GM18867 (cell line): ENCODE results near the gene HMG20B.

Experiments used
- ATAC-seq: cut with Tn5 transposase; IDR thresholded peaks from one replicate; pipeline ENCODE4 v1.9.1; 2021; ENCODE audit warnings: mild to moderate bottlenecking, moderate library complexity; ENCODE audit not compliant: unreplicated experiment

The HMG20B gene

GRCh38 chr19:3618144-3618810 lies 45.5 kb downstream of the HMG20B start:
- no peak for ATAC-seq

GRCh38 chr19:3618811-3619630 lies 46.3 kb downstream of the HMG20B start:
- ATAC-seq: no peak

- no peak for ATAC-seq
These were observed 46.9 kb downstream of the HMG20B start for GRCh38 chr19:3619631-3620012.

GRCh38 chr19:3620145-3620816 lies 47.5 kb downstream of the HMG20B start:
- no peak for ATAC-seq

- no peak for ATAC-seq
These were observed 48.2 kb downstream of the HMG20B start for GRCh38 chr19:3620817-3621547.

- no peak for ATAC-seq
These were observed 48.9 kb downstream of the HMG20B start for GRCh38 chr19:3621689-3622088.

- no peak for ATAC-seq
These were observed 49.5 kb downstream of the HMG20B start for GRCh38 chr19:3622224-3622623.

- ATAC-seq: no peak
These were observed 51.0 kb downstream of the HMG20B start for GRCh38 chr19:3623716-3624115.

GRCh38 chr19:3625996-3626472 lies 53.3 kb downstream of the HMG20B start:
- ATAC-seq: peak; percentile 5

GRCh38 chr19:3626473-3627350 lies 54.0 kb downstream of the HMG20B start, which contains the start of gene CACTIN:
Gene CACTIN (minus strand): TSS chr19:3626790. CDS start chr19:3626762, 28 bp downstream.
- peak; percentile 82 for ATAC-seq

- ATAC-seq: no peak
These were observed 54.6 kb downstream of the HMG20B start for GRCh38 chr19:3627351-3627723.
